ENCODE results near the gene CD5L.

Gene CD5L

DNA sequence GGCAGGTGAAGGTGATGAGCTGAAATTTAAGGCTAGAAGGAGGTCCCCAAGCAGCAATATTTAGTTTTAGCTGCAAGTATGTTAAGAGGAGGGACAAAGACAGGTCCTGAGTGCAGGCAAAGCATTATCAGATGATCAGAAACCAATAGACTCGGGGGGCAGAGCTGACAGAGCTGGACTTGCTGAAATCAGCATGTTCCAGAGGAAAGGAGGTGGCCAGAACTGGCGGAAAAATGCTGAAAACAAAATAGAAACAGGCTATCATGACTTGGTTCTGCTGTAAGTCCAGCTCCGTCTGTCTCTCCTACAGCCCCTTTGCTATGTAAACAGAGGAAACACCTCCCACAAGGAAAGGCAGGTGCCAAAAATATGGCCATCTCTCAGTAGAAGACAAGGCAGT is at the start of gene CD5L:
Gene CD5L (minus strand): TSS at position 101 of the 400 bp plus-strand sequence. CDS start 107 bp downstream, outside the sequence.
- no peak for FAIRE-seq

DNA sequence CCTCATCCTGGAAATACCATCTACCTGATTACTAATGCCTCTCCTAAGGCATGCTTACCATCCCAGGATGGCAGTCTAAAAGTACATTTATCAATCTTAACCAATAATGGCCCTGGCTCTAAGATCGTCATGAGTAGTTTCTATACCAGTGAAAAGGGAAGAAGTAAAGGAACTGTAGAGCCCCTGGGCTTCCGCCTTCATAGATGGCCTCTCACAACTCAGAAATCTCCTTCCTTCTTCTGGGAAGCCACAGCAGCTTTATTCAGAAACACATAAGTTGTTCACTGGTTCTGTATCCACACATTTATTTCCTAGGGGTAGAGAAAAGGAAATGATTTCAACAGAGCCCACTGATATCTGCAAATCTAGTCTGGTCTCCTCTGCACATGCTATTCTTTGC is 41.0 kb upstream of the CD5L start:
- no peak for FAIRE-seq

DNA sequence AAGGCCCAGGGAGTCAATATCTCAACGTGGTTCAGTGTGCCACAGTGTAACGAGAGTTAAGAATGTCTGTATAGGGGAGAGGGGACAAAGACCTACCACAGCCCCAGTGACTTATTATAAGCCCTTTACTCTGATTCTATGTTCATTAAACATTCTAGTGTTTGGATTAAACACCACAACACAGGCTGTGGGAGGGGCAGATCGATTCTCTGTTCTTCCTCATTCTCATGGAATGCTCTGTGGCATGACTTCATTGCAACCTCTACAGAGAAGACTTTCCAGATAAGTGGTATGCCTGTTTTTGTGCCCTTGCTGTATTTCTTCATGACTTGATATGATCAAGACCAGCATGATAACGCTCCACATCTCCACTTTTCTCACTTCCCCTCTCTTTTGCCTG is 39.0 kb upstream of the CD5L start:
- FAIRE-seq, result no peak

DNA sequence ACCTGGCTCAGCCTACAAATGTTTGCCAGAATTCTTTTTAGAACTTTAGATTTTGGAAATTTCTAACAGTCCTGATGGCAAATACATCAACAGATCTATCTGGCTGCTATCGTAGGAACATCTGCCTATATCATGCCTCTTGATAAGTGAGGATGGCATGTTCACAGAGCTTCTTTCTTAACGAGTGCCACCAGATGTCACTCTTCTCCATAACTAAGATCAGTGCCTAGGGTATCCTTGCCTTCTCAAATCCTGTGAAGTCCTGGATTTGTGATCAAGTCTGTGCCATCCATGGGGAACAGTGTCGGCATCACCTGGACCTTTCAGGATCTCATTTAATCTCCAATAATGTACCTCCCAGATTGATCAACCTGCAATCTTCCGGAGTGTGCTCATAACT is 36.5 kb upstream of the CD5L start:
- peak; percentile 37 for FAIRE-seq

DNA sequence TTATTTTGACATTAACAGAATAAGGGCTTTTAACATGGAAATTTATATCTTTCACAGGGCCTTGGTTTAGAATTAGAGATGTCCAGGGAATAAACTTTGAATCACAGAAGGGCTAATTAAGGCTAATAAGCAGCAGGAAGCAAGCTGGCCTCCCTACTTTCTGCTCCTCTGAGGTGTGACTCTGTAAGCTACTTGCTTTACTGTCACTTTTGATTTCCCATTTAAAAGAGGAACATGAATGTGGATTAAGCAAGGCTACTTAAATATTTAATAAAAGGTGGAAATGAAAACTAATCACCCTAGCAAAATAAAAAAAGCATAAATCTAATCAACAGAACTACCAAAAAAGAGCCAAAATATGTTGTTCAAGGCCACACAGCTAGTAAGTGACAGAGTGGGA is 28.9 kb upstream of the CD5L start:
- FAIRE-seq, result no peak

DNA sequence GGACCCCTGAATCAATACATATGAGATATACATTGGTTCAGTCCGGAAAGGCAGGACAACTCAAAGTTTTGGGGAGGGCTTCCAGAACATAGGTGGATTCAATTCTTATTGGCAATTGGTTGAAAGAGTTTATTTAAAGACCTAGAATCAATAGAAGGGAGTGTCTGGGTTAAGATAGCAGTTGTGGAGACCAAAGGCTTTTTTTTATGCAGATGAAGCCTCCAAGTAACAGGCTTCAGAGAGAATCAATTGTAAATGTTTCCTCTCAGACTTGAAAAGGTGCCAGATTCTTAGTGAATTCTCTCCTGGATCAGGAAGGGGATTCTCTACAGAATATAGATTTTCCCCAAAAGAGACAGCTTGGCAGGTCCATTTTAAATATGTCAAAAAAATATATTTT is 27.0 kb upstream of the CD5L start:
- no peak for FAIRE-seq

DNA sequence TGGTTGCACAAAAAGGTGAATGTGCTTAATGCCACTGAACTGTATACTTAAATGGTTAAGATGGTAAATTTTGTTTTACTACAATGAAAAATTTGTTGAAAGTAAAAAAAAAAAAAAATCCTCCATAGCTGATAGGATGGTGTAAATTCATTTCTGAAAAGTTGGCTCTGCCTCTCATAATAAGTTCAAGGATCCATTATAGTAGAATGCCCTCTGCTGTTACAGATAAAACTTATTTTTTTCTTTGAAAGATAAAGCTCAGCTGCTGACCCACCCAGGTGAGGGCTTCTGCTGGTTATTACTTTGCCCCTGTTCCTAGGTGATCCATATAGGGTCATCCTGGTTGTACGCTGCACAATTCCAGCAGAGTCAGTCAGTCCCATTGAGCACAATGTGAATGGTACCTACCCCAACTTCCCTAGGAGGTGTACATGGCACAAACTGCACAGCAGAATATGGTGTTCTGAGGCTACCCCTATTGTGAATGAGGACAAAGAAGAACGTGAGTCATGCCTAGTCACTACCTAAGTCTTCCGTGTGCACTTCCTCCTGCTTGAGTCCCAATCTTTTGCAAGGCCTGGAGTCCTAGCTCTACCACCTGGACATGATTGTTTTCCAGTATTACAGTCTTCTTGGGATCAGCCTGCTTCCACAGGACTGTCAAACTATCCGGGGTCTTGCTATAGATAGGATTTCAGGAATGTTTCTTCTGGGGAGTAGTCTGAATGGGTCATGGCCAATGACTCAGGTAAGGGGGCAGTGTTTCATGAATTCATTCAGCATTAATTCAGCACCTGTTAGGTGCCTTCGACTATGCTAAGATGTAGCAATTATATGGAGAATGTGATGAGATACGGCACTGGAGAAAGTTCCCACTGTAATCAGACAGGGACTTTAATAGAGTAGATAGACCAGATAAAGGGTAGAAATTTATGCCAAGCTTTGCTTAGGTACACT is 20.8 kb upstream of the CD5L start:
- FAIRE-seq, result no peak

DNA sequence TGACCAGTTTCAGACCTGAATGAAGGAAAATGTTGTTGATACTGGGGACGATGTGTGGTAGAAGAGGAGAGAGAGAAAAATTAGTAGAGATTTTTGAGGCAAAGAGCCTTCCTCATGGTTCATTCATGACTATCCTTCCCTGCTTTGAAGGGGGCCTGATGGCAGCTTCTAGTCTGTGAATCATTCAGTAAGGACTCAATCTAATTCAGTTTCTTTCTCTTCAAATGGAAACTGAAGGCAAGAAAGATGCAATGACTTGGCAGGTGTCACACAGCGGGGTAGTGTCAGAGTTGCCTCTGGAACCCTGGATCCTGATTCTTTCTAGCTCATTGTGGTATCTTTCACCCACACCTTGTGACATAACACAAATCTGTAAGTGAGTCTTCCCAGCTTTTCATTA is 14.9 kb upstream of the CD5L start:
- FAIRE-seq, result no peak

DNA sequence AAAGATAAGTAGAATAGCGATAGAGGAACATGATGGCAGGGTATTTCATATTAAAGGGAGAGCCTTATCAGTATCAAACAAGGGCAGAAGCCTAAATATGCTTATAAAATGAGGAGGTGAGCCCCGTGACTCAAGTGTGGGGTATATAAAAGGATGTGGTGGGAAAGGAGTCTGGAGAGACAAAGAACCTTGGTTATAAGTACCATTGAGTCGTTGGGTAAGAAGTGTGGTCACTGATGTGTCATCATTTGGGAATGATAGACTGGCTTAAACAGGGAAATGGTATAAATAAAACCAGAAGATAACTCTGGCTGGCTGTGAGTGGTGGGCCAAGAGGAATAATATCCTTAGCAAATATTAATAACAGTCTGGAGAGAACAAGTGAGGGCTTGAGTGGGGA is 10.9 kb upstream of the CD5L start:
- no peak for FAIRE-seq

DNA sequence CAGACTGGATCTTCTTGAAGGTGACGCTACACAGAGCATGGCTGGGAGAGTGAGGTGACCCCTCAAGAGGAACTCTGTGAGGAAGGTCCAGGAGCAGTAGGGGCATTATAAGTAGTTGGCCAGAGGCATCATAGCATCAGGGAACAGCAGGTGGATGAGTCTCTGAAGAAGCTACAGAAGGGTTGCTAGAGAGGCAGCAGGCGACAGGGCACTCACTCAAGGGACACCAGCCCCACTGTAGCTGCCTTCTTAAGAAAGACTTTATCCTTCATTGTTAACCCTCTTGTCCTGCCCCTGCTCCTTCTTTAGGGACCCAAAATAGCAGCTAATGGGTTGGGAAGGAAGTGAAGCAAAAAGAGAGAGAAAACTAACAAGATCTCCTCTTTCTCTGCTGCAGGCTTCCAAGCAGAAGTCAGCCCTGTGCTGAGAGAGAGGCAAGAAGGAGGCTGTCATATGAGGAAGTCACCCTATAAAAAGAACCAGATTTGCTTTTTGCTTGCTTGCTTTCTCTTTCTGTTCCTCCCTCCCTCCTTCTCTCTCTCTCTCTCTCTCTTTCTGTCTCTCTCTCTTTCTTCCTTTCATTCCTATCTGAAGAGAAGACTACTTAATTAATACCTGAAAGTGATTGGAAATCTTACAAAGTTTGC is 7.7 kb upstream of the CD5L start:
- FAIRE-seq, result no peak

DNA sequence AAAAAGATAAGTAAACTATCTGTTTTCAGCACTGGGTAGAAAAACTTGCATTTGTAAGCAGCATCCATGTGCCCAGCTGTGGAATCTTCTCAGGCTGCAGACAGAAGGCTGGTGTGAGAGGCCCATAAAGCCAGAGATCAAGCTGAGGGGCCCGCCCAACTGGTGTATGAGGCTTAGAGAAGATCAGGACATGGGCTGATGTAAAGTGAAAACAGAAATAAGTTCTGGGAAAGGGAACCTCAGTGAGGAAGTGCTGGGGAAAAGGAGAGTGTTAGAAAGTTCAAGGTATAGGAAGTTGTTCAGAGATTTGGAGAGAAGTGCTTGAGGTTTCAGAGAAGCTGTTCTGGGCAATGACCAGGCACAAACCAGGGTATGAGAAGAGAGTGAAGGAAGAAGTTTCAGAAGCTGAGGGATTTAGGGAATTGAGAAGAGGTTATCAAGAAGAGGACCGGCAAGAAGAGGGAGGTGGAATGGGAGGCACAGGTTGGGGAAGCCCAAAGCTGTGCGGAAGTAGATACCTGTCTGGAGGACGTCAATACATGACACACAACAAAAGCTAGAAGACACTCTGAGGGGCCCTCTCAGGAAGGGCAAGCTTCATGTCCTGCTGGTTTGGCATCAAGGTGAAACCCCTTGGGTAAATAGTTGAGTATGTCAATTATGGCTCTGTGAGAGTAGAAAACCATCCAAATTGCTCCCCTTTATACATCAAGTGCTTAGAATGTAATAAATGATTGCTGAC is 2.7 kb upstream of the CD5L start:
- FAIRE-seq, result no peak

DNA sequence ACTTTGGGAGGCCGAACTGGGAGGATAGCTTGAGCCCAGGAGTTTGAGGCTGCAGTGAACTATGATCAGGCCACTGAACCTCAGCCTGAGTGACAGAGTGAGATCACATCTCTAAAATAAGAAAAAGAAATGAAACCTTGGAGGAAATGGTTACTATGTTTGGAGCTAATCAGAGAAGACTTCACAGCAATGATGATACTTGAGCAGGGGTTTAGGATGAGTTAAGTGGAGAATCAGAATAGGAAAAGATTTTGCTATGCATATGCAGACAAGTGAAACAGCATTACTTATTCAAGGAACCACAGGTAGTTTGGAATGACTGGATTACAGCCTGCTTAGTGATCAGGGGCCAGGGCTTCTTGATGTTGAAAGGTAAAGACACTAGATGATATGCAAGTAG is 1.3 kb upstream of the CD5L start:
- no peak for FAIRE-seq

DNA sequence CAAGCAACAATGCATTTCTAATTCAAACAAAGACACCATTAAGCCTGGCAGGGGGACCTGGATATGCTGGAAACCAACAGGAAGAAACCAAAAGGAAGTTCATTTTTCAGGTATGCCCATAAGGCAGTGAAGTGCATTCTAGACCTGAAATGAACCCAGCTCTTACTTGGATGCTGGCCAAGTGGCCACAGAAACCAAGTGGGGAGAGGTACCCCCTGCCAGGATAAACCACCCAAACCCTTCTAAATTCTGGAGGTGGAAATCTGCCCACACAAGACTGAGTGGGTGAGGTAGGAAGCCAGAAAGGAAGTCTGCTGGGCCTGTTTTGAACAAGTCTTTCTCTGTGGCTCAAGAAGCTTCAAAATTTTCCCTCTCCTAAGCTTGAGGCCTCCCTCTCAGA is 2.6 kb downstream of the CD5L start:
- no peak for FAIRE-seq

DNA sequence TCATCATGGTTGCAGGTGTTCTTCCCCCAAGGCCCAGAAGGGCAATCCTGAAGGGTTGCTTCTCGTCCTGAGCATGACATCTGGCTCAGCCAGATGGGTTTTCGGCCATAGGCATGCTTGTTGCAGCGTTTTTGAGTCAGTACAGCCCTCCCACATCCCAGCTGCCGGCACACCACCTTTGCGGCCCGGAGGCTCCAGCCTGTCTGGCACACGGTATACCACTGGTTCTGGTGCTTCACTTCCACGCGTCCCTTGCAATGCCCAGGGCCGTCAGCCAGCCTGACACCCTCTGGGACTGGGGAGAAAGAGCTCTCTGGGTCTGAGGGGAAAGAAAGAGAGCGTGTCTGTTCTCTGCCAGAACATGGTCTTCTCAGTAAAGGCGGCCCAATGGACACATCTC is 7.2 kb downstream of the CD5L start:
- no peak for FAIRE-seq

DNA sequence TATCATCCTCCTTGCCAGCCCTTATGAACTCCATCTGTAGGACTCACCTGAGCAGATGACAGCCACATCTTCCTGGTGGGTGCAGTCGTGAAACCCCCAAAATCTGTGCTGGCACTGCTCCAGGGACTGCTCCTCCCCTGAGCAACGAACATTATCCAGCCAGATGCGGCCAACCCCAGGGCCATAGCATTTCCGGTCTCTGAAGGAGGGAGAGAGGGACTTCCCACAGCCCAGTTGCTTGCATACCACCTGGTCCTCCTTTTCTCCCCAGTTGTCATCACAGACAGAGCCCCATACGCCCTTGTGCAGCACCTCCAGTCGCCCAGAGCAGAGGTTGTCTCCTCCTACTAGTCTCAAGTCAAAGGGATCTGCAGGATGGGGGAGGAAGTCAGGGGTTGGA is 8.5 kb downstream of the CD5L start:
- no peak for FAIRE-seq

DNA sequence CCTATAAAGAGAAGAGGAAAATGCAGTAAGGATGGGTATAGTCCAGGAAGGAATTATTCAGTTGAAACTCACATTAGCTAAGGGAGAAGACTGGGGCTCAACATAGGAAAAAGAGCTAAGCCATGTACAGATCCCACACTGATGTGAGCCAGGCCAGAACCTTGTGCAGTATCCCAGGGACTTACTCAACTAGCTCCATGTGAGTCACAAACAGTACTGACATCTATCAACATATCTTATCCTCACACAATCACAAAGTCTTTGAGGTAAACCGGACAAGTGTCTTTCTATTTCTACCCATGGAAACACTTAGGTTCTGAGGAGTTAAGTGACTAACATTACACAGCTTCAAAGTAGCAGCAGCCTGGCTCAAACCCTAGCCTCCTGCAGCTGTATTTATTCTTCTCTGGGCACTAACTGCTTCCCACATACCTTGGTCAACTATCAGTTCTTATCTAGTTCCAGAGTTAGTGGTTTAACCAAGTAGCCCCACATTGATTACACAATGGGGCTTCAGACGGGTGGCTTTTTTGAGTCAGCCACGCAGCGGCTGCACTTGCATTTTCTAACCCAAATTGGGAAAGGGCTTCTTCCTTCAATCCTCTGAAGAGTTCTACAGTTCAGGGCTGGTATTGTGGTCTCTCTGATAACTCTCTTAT is 9.5 kb downstream of the CD5L start:
- FAIRE-seq, result no peak

DNA sequence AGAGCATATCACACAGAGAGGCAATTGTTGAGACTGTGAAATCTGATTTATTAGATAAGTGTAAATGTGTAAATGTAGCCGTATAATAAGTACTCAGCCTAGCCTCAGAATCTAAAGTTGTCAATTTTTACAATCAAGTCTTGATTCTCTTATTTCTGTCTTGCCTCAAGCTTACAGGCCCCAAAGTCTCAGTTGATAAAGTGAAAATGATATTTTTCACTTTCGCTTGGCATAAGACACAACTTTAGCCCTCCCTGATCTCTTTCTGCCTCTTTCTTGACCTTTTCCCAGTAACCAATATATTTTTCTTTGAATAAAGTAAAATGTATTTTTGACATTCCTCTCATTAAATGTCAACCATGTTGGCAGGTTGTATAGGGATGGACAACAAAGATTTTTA is 10.7 kb downstream of the CD5L start:
- FAIRE-seq, result no peak

DNA sequence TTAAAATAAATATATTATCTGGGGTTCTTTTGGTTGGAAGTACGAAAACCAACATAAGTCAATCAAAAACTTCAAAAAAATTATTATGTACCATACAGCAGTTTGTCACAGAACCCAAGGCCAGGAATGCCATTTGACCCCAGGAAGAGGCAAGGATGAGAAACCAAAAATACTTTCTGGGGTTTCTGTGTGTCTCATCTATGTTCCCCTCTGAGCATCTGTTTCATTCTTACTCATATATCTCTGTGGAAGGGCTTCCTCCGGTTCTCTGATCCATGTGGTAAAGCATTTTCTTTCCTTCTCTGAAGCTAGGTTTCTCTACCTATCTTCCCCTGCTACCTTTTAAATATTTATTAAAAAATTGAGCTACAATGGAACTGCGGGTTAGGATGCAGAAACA is 11.9 kb downstream of the CD5L start:
- no peak for FAIRE-seq

DNA sequence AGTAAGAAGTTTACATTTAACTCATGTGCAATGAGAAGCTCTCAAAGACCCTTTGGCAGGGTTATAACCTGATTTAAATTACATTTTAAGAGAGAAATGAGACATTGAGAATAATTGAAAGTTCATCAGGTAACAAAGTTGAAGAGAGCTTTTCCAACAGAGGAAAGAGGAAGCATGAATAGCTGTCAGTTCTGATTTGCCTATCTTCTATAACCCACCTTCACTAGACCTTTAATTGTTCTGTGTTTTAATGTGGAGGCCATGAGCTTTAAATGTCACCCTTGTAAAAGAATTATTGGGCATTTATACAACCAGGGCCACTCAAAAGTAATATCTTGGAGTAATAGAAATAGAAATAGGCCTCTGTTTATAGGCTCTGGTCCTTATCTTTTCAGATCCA is 12.4 kb downstream of the CD5L start:
- FAIRE-seq, result no peak

DNA sequence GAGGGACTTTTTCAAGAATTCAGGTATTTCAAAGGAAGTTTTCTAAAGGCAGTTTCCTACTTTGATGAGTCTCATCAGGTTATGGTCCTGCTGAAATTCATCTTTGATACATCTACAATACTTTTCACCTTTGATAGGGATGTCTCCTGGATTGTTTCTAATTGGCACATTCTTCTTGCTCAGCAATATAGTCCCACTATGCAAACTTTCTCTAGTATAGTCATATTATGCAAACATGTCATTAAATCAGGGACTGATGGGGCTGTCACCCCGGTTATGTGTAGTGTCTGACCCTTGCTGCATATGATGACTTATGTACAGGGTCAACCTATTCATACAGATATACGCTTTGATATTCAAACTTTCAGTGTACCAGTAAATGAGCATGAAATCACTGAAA is 21.3 kb downstream of the CD5L start:
- FAIRE-seq, result no peak

DNA sequence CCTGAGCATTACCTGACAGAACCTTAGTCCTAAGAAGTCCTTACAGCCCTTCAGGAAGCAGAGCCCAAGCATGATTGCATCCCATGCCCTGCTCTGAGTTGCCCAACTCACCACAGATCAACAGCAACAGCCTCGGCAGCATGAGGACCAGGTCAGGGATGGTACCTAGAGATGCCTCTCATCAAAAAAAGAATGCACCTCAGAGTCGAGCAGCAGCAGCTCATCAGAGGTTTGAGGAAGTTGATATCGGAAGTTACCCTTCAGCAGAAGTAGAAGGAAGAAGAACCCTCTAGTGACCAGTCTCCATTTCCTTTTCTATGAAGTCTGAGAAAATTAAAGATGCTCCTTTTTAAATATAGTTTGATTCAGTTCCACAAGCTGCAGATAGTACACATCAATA is 21.7 kb downstream of the CD5L start, which contains the start of gene FCRL1:
Gene FCRL1 (minus strand): TSS at position 225 of the 400 bp plus-strand sequence. CDS start 83 bp downstream, at position 142.
- FAIRE-seq, result no peak

DNA sequence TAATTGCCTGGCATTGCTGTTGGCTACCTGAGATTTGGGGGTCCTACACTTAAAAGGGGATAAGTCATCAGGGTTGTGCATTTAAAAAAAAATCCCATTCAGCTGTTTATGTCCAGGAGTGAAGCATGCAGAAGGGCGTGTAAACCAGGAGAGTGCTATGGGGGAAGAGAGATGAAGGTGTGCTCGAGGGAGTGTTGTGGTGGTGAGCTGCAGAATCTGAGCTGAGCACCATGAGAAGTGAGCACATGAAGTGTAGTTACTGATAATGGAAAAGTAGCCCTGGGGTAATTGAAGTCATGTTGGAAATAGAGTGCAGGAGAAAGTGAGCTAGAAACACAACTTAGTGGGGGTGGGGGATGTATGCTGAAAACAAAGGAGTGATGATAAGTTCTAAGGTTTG is 22.4 kb downstream of the CD5L start:
- no peak for FAIRE-seq

DNA sequence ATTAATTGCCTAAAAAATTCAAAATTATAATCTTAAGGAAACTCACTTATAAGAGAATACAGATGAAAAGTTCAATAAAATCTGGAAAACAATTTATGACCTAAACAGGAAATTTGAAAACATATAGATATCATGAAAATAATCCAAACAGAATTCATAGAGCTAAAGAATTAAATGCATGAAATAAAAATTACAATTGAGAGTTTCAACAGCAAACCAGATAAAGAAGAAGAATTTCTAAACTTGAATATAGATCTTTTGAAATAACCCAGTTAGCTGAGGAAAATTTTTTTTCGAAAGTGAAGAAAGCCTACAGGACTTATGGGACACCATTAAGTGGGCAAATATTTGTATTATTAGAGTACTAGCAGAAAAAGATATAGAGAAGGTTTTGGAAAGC is 28.3 kb downstream of the CD5L start:
- peak; percentile 51 for FAIRE-seq
